Activated naive CD8-positive, alpha-beta T cell treated with anti-CD3 and anti-CD28 coated beads, Interleukin-2, amount 10 ng/mL, durations not matched to agents 7 days and 5 days (primary cell): ENCODE results near the gene PPM1L. TPM values are rescaled to one million over a fixed set of nuclear protein-coding genes. Genes with fewer than 3 reads are reported as not detected.
A peak's percentile ranks its signal among the peaks of the same experiment; 100 is the strongest.
"Not testable (repeated sequence)": the region's sequence is repeated elsewhere in the genome, so short reads cannot be mapped to it uniquely, and the experiment has no call there.

Experiments used
- ATAC-seq: fragments of 150-1000 bp; cut with Tn5 transposase; one replicate; pipeline ENCODE4 v1.10.0; 2021; ENCODE audit warnings: low read depth, moderate library complexity
- POLR2A ChIA-PET: fragments of 350-600 bp; sonication (Branson Sonifier 250); formaldehyde crosslinking; loops from one replicate; lab custom pipeline; 2021; ENCODE audit warnings: antibody characterized with exemption; lab: Charles Lee
- DNase-seq: peaks from one replicate; pipeline ENCODE4 v3.0.0; 2021
- H3K27ac Mint-ChIP-seq: one replicate; pipeline ENCODE4 v1.8.0; 2022; ENCODE audit warnings: mild to moderate bottlenecking, mixed read lengths
- H3K27me3 Mint-ChIP-seq: one replicate; pipeline ENCODE4 v1.8.0; 2022; ENCODE audit warnings: mild to moderate bottlenecking, moderate library complexity, mixed read lengths
- H3K36me3 Mint-ChIP-seq: one replicate; pipeline ENCODE4 v1.8.0; 2021; ENCODE audit warnings: mild to moderate bottlenecking, mixed read lengths
- H3K4me1 Mint-ChIP-seq: one replicate; pipeline ENCODE4 v1.8.0; 2021; ENCODE audit warnings: mixed read lengths
- H3K4me3 Mint-ChIP-seq: one replicate; pipeline ENCODE4 v1.8.0; 2022; ENCODE audit warnings: mild to moderate bottlenecking, moderate library complexity, mixed read lengths
- H3K9me3 Mint-ChIP-seq: one replicate; pipeline ENCODE4 v1.8.0; 2021; ENCODE audit warnings: mixed read lengths
- total RNA-seq, 2 experiments: library from RNA; stranded (reverse); gene quantifications; one replicate each; pipeline ENCODE4 v1.2.3, GENCODE V29; 2021

Gene PPM1L
- 1 to 10 TPM; 3.8 to 4.6 TPM for total RNA-seq

DNA sequence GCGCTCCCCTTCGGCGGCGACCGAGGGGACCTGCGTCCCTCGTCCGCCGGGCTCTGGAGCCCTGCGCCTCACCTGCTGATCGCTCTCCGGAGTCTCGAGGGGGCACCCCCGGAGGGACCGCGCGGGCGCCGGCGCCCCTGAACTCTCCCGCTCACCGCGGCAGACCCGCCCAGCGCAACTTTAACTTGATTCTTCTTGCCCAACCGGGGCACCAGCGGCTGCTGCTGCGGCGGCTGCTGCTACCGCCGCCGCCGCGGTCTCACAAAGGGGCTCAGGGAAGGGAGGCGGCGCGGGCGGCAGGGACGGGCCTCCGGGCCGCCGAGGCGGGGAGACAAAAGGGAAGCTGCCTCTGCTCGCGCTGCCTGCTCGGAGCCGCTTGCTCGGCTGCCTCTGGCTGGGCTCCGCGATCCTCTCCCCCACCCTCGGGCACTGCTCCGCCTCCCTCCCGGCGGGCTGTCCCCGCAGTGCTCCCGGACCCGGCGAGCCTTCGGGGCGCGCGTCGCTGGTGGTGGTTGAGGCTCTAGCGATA lies at the start of gene PPM1L:
Gene PPM1L (plus strand): TSS at position 456 of the 529 bp plus-strand sequence.
- H3K27me3 Mint-ChIP-seq, result peaks cover 22% of the 10 kb centered on the region
- H3K9me3 Mint-ChIP-seq, result no peaks in the 10 kb centered on the region
- peaks cover 3% of the 10 kb centered on the region for H3K36me3 Mint-ChIP-seq
- peak; percentile 51 for ATAC-seq
- peak within 1 kb of the TSS; percentile 92 for H3K4me3 Mint-ChIP-seq
- DNase-seq, result peak; percentile 79
- POLR2A ChIA-PET, result interaction anchor here (1.0 to 1.6 kb wide), 3 partner anchors 46 to 190 kb away, joined by 3 to 5 read pairs (median 4); partner anchors contain the start of gene KPNA4
- peaks cover 24% of the 10 kb centered on the region for H3K4me1 Mint-ChIP-seq
- peak within 1 kb of the TSS; percentile 97 for H3K27ac Mint-ChIP-seq

DNA sequence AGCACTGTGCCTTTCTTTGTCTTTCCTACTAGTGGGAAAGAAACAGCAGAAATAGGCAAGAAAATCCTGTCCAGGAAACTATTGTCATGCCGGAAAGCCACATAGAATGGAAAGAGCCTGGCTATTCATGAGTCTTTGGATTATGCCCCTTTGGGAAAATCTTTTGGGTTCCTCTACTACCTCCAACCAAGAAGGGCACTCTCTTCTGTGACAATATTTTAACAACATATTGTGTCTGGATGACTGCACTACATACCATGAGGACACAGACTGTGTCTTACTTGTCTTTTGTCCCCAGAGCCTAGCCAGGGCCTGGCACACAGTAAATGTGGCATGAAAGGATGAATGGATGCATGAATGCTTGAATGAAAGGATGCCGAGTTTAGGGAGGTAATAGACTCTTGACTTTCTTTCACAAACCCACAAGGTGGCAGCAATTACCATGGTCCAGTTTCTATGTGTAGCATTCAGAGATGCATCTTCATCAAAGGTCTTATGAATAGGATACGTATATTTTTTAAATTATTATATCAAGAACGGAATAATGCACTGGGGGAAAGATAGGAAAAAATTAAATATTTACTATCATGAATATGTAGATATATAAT lies 48.7 kb upstream of the PPM1L start:
- DNase-seq (no peak), ATAC-seq (no peak)
- no peak overlapping the region for H3K4me3 Mint-ChIP-seq
- no peaks in the 10 kb centered on the region for H3K4me1 Mint-ChIP-seq
- no peak overlapping the region for H3K27ac Mint-ChIP-seq
- H3K36me3 Mint-ChIP-seq, result no peaks in the 10 kb centered on the region
- no peaks in the 10 kb centered on the region for H3K9me3 Mint-ChIP-seq
- POLR2A ChIA-PET, result no interaction called here
- H3K27me3 Mint-ChIP-seq, result peaks cover 29% of the 10 kb centered on the region

DNA sequence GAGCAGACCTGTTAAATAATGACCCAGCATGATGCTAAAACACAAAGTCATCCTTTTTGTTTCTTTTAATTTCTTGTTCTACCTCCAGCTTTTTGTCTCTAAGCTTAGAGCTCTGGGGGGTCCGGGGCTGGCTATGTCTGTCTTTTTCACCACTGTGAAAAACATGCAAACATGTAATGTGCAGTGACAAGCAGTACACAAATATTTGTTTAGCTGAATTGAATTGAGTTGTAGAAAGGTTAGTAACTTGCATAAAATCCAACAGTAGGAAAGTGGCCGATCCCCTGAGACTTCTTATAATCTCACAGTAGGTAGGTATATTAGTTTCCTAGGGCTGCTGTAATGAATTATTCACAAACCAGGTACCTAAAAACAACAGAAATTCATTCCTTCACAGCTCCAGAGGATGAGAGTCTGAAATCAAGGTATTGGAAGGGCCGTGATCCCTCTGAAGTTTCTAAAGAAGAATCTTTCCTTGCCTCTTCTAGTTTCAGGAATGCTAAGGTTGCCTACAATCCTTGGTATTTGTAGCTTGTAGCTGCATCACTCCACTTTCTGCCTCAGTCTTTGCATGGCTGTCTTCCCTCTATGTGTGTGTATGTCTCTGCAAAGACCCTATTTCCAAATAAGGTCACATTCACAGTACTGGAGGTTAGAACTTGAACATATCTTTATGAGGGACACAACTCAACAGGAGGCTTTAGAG lies 46.4 kb upstream of the PPM1L start:
- H3K9me3 Mint-ChIP-seq, result no peaks in the 10 kb centered on the region
- H3K4me1 Mint-ChIP-seq, result no peaks in the 10 kb centered on the region
- no peak overlapping the region for H3K27ac Mint-ChIP-seq
- H3K4me3 Mint-ChIP-seq, result no peak overlapping the region
- H3K27me3 Mint-ChIP-seq, result peaks cover 22% of the 10 kb centered on the region
- POLR2A ChIA-PET, result no interaction called here
- H3K36me3 Mint-ChIP-seq, result no peaks in the 10 kb centered on the region
- DNase-seq, result no peak
- no peak for ATAC-seq

DNA sequence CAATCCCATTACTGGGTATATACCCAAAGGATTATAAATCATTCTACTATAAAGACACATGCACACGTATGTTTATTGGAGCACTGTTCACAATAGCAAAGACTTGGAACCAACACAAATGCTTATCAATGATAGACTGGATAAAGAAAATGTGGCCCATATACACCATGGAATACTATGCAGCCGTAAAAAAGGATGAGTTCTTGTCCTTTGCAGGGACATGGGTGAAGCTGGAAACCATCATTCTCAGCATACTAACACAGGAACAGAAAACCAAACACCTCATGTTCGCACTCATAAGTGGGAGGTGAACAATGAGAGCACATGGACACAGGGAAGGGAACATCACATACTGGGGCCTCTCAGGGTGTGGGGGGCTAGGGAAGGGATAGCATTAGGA lies 42.9 kb upstream of the PPM1L start:
- peaks cover 12% of the 10 kb centered on the region for H3K27me3 Mint-ChIP-seq
- H3K4me1 Mint-ChIP-seq, H3K36me3 Mint-ChIP-seq, POLR2A ChIA-PET, ATAC-seq, H3K27ac Mint-ChIP-seq, H3K9me3 Mint-ChIP-seq, DNase-seq, H3K4me3 Mint-ChIP-seq: not testable (repeated sequence)

DNA sequence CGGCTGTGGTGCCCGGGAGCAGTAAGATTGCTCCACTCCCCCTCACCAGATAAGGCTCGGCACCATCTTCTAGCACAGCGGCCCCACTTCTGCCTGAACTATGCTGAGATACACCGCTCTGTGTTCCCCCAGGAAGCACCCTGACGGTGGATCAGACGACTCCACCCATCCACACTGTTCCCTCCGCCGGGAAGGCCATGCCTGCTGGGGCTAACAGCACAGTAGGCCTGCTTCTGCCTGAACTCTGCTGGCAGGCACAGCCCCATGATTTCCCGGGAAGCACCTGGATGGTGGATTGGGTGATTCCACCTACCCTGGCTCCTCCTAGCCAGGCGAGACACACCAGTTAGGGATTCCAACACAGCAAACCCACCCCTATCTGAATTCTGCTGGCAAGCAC lies 36.3 kb upstream of the PPM1L start:
- Mint-ChIP-seq H3K27ac (no peak overlapping the region), H3K4me1 (no peaks in the 10 kb centered on the region), H3K27me3 (peaks cover 6% of the 10 kb centered on the region), H3K9me3 (no peaks in the 10 kb centered on the region), H3K36me3 (no peaks in the 10 kb centered on the region), H3K4me3 (no peak overlapping the region)
- POLR2A ChIA-PET, result no interaction called here
- no peak for DNase-seq
- no peak for ATAC-seq

DNA sequence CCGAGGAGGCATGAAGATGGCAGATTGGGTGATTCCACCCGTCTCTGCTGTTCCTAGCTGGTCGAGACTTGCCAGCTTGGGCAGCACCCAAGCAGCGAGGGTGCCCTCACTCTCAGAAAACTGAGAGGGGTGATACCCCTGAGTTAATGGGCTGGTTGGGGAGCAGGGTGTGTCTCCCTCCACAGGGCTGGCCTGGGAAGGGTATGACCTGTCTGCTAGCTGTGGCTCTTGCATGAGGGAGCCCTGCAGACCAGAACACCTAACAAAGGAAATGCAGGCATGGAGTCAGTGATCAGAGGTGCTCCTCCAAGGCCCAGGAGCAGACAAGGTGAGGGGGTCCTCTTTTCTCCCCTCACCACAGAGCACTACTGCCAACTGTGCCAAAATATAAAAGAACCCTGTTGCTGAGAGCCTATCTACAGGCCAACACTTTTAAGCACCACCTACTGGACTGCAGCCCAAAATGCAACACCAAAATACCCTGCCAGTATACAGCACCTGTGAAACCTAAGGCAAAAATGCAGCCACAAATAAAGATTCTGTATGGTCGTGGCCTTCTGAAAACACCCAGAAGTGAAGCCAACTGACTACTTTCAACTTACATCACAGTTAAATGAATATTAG lies 35.8 kb upstream of the PPM1L start:
- POLR2A ChIA-PET, result no interaction called here
- H3K27ac Mint-ChIP-seq, result no peak overlapping the region
- H3K4me3 Mint-ChIP-seq, result no peak overlapping the region
- DNase-seq (no peak), ATAC-seq (no peak)
- H3K9me3 Mint-ChIP-seq, result no peaks in the 10 kb centered on the region
- H3K36me3 Mint-ChIP-seq, result no peaks in the 10 kb centered on the region
- peaks cover 6% of the 10 kb centered on the region for H3K27me3 Mint-ChIP-seq
- no peaks in the 10 kb centered on the region for H3K4me1 Mint-ChIP-seq

DNA sequence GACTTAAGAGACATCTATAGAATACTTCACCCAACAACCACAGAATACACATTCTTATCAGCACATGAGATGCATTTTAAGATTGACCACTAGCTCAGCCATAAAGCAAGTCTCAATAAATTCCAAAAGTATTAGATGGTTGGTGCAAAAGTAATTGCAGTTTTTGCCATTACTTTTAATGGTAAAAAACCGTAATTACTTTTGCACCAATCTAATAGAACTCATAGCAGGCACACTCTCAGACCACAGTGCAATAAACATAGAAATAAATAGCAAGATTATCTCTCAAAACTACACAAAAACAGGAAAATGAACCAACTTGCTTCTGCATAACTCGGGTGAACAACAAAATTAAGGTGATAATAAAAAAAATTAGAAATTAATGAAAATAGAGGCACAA lies 33.7 kb upstream of the PPM1L start:
- DNase-seq (no peak), ATAC-seq (no peak)
- Mint-ChIP-seq H3K4me1 (no peaks in the 10 kb centered on the region), H3K27me3 (peaks cover 6% of the 10 kb centered on the region), H3K36me3 (no peaks in the 10 kb centered on the region), H3K9me3 (no peaks in the 10 kb centered on the region), H3K4me3 (no peak overlapping the region), H3K27ac (no peak overlapping the region)
- POLR2A ChIA-PET, result no interaction called here

DNA sequence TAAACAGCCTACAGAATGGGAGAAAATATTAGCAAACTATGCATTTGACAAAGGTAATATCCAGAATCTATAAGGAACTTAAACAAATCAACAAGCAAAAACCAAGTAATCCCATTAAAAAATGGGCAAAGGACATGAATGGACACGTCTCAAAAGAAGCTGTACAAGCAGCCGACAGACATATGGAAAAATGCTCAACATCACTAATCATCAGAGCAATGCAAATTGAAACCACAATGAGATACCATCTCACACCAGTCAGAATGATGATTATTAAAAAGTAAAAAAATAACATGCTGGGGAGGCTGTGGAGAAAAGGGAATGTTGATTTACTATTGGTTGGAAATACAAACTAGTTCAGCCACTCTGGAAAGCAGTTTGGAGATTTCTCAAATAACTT lies 30.7 kb upstream of the PPM1L start:
- no peaks in the 10 kb centered on the region for H3K36me3 Mint-ChIP-seq
- H3K27ac Mint-ChIP-seq, result no peak overlapping the region
- POLR2A ChIA-PET, result no interaction called here
- no peak for DNase-seq
- H3K4me3 Mint-ChIP-seq, result no peak overlapping the region
- no peaks in the 10 kb centered on the region for H3K9me3 Mint-ChIP-seq
- peaks cover 6% of the 10 kb centered on the region for H3K27me3 Mint-ChIP-seq
- H3K4me1 Mint-ChIP-seq, result no peaks in the 10 kb centered on the region
- ATAC-seq, result no peak

DNA sequence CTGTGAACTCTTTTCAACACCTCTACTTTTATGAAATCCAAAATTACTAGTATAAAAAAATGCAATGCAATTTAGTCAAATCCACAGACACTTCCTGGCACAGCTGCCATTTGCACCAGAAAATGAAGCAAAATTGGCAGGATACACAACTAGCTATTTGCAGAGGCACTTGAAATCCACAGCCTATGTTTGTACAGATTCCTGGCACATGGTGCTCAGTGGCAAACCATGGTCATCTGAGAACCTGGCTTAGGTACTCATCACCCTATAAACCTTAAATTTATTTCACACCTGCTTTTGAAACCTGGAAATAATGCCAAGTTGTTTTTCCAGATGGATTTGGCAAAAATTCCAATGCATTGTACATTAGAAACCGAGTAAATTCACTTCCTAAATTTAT lies 20.2 kb upstream of the PPM1L start:
- no peak overlapping the region for H3K4me3 Mint-ChIP-seq
- H3K36me3 Mint-ChIP-seq, result no peaks in the 10 kb centered on the region
- POLR2A ChIA-PET, result no interaction called here
- H3K4me1 Mint-ChIP-seq, result no peaks in the 10 kb centered on the region
- no peaks in the 10 kb centered on the region for H3K9me3 Mint-ChIP-seq
- H3K27me3 Mint-ChIP-seq, result peaks cover 11% of the 10 kb centered on the region
- no peak for DNase-seq
- H3K27ac Mint-ChIP-seq, result no peak overlapping the region
- no peak for ATAC-seq

DNA sequence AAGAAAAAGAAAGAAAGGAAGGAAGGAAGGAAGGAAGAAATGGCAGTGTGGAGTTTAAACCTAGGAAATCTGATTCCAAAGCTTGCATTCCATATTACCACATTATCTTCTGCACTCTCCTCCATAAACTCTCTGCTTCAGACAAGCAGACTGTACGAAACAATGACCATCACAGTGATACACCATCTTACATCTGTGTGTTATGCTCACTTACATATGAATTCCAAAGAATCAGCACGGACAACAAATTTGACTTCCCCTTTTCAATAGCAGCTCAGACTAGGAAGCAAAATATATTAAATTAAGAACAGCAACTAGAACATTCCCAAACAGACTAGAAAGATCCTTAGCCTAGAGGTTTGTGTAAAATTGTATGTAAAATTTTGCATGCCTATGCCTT lies 18.0 kb upstream of the PPM1L start:
- no peak for ATAC-seq
- Mint-ChIP-seq H3K4me1 (no peaks in the 10 kb centered on the region), H3K27me3 (peaks cover 16% of the 10 kb centered on the region)

DNA sequence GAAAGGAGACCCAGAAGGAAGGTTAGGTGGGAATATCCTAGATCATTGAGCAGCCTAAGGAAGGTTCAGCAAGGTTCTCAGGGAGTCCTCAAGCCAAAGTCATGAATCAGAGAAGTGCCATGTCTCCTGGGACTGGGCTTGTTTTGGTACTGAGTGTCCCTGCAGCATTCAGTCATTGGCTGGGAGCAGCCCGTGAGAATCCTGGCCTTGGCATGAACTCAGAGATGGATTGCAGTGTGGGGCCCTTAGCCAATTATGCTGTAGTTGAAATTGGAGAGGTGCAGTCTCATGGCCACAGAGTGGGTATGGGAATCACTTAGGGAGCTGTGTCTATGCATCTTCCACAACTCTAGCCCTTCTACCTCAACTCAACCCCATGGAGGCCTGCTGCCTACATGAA lies 17.0 kb upstream of the PPM1L start:
- no peak for DNase-seq
- POLR2A ChIA-PET, result no interaction called here
- no peaks in the 10 kb centered on the region for H3K4me1 Mint-ChIP-seq
- H3K36me3 Mint-ChIP-seq, result no peaks in the 10 kb centered on the region
- H3K27me3 Mint-ChIP-seq, result peaks cover 16% of the 10 kb centered on the region
- H3K27ac Mint-ChIP-seq, result no peak overlapping the region
- no peaks in the 10 kb centered on the region for H3K9me3 Mint-ChIP-seq
- no peak overlapping the region for H3K4me3 Mint-ChIP-seq
- no peak for ATAC-seq

More for the DNA sequence above, 18.0 kb upstream of the PPM1L start:
- no peaks in the 10 kb centered on the region for H3K36me3 Mint-ChIP-seq
- no peak overlapping the region for H3K27ac Mint-ChIP-seq
- no peak overlapping the region for H3K4me3 Mint-ChIP-seq
- no peak for DNase-seq
- no peaks in the 10 kb centered on the region for H3K9me3 Mint-ChIP-seq
- POLR2A ChIA-PET, result no interaction called here

DNA sequence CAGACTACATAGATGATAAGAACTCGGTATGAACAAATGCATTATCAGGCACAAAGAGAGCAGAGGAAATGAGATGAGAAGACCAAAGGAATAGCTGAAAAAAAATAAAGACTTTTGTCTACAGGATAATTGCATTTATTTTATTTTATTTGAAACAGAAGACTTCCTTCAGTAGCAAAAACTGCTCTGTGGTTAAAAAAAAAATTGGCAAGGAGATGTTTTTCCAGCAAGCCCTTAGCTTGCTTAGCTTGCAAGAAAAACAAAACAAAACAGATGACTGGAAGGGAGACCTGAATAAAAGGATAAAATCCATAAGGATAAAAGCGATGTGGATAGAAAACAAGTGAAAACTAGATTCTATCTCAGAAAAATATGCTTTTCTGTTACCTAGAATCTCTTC lies 9.1 kb upstream of the PPM1L start:
- Mint-ChIP-seq H3K4me3 (no peak overlapping the region), H3K9me3 (no peaks in the 10 kb centered on the region), H3K27me3 (peaks cover 22% of the 10 kb centered on the region), H3K27ac (no peak overlapping the region), H3K4me1 (peaks cover 2% of the 10 kb centered on the region), H3K36me3 (no peaks in the 10 kb centered on the region)
- POLR2A ChIA-PET, result no interaction called here
- DNase-seq (no peak), ATAC-seq (no peak)

DNA sequence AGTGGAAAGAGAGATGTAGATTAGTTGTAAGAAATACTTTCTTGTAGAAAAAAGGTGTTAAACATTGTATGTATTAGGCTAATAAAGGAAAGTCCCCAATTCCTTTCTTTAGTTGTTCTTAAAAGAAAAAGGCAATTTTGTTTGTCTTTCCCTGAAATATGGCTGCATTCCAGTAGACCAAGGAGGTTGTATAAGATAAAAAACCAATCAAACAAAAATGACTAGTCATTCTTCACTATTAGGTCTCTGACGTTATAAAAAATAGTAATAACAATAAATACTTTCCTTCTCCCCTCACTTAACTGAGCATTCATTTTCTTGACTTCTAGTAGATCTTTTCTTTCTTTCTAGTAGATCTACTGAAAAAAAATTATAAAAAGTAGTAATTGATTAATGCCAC lies 8.6 kb upstream of the PPM1L start:
- peaks cover 2% of the 10 kb centered on the region for H3K4me1 Mint-ChIP-seq

DNA sequence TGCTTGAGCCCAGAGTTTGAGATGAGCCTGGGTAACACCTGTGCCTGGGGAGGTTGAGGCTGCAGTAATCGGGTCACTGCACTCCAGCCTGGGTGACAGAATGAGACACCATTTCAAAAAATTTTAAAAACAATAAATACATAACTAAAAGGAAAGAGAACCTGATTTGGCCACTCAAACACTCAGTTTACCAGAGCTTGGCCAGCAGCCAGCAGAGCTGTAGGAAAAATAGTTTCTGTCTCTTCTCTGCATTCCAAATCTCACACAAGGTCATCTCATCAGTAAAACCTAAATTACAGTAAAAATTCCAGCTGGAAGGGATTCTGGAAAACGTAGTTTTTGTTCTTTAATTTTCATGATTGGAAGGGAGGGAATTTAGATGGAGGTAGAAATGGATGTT lies 7.8 kb upstream of the PPM1L start:
- POLR2A ChIA-PET, result no interaction called here
- ATAC-seq, result no peak
- H3K9me3 Mint-ChIP-seq, result no peaks in the 10 kb centered on the region
- H3K4me1 Mint-ChIP-seq, result peaks cover 2% of the 10 kb centered on the region
- DNase-seq, result no peak
- no peak overlapping the region for H3K27ac Mint-ChIP-seq
- H3K36me3 Mint-ChIP-seq, result no peaks in the 10 kb centered on the region
- no peak overlapping the region for H3K4me3 Mint-ChIP-seq
- peaks cover 20% of the 10 kb centered on the region for H3K27me3 Mint-ChIP-seq

More for the DNA sequence above, 8.6 kb upstream of the PPM1L start:
- no peaks in the 10 kb centered on the region for H3K9me3 Mint-ChIP-seq
- DNase-seq (no peak), ATAC-seq (no peak)
- no peak overlapping the region for H3K27ac Mint-ChIP-seq
- H3K27me3 Mint-ChIP-seq, result peaks cover 22% of the 10 kb centered on the region
- H3K4me3 Mint-ChIP-seq, result no peak overlapping the region
- POLR2A ChIA-PET, result no interaction called here
- H3K36me3 Mint-ChIP-seq, result no peaks in the 10 kb centered on the region
